ENCODE results near the gene MEIS3. TPM values are rescaled to one million over a fixed set of nuclear protein-coding genes. Genes with fewer than 3 reads are reported as not detected.
"Not testable (repeated sequence)": the region's sequence is repeated elsewhere in the genome, so short reads cannot be mapped to it uniquely, and the experiment has no call there.

MEIS3 gene
- total RNA-seq, 2 donors from 2014 or later, result 0.34 TPM; not detected in 1

DNA sequence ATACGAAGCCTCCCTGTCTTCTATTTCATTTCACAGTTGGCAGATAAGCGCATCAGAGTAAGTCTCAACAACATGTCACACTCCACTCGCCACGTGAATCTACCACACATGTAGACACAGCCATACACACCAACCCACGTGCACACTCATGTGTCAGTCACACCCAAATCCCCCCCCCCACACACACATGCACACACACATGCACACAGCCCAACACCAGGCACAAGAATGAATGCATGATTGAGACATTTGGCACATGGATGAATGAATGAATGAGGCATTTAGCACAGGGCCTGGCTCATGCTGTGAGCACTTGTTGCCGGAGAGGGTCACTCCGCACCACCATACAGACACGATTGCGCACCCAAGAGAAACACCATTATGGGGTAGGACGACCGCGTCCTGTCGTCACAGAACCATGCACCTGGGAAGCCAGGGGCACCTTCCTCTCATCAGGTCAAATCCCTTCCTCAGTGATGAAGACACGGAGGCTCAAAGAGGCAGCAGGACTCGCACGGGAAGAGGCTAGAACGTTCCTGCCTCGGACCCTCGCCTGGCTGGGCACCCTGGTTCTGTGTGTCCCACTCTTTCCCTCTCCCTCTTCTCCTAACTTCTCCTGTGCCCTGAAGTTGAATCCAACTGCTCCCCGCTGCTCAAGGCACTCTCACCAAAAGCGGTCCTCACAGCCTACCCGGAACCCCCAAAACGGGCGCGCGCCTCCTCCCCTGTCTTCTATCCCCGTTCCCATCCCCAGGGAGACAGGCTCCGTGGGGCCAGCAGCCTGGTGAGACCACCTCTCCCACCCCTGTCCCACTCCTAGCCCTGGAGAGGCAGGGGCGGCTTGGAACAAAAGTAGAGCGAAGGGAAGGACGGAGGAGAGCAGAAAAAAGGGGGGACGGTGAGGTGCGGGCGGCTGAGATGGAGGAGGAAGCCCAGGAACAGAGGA is 1.3 kb downstream of the MEIS3 start:
- no peaks in the 10 kb centered on the region for H3K9me3 ChIP-seq (ENCODE audit: control insufficient read depth, low read length, poor library complexity, severe bottlenecking)
- ATAC-seq, result peak; percentile 34
- no peak for DNase-seq
- peaks cover 76% of the 10 kb centered on the region for H3K27me3 Mint-ChIP-seq
- peaks cover 19% of the 10 kb centered on the region for H3K36me3 Mint-ChIP-seq (ENCODE audit: low read depth)
- peaks cover 44% of the 10 kb centered on the region for H3K4me1 Mint-ChIP-seq
- H3K4me3 Mint-ChIP-seq, result peak overlapping the region; percentile 83
- peak overlapping the region; percentile 39 for H3K27ac Mint-ChIP-seq

DNA sequence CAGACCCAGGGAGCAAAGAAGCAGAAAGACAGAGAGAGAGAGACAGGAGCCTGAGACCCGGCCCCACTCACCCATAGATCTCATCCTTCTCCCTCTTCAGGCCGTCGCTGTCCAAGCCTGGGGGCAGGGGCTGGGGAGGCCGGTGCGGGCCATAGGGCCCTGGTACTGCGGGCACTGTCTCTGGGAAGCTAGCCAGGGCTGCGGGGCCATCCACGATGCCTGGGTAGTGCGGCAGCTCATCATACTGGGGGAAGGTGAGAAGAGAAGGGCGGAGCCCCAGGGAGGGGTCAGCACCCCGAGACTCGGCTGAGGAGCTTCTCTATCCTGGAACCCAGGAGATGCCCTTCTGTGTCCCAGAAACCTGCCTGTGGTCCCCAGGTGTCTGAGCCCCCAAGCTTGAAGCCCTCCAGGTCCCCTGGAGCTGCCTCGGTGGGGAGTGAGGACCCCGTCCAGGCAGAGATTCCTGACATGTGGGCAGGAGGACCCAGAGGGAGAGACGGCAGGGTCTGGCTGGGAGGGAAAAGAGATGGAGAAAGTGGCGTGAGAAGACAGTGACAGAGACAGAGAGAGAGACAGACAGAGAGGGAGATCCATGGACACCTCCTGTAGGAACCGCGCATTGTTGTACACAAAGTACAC is 2.1 kb downstream of the MEIS3 start:
- Mint-ChIP-seq H3K36me3 (ENCODE audit: low read depth) (peaks cover 11% of the 10 kb centered on the region), H3K27me3 (peaks cover 68% of the 10 kb centered on the region), H3K4me1 (peaks cover 36% of the 10 kb centered on the region), H3K27ac (peak overlapping the region; percentile 39), H3K4me3 (peak overlapping the region; percentile 83)
- DNase-seq, result no peak
- ATAC-seq, result no peak
- H3K9me3 ChIP-seq (ENCODE audit: control insufficient read depth, low read length, poor library complexity, severe bottlenecking), result no peaks in the 10 kb centered on the region

DNA sequence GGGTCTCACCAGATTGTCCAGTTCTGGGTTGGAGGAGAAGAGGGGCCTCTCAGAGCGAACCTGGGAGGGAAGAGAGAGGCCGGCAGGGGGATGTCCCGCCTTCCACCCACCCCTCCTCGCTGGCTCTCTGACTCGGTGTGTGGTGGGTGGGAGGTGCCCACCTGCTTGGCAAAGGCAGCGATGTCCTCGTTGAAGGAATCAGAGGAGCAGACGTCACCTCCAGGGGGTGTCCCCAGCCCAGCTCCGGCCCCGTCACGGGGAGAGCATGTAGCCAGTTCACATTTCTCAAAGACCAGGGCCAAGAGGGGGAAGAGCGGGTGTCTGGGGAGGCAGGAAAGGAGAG is 2.7 kb downstream of the MEIS3 start:
- Mint-ChIP-seq H3K4me1 (peaks cover 33% of the 10 kb centered on the region), H3K27me3 (peaks cover 62% of the 10 kb centered on the region), H3K4me3 (peak overlapping the region; percentile 56), H3K27ac (no peak overlapping the region), H3K36me3 (ENCODE audit: low read depth) (peaks cover 8% of the 10 kb centered on the region)
- no peak for DNase-seq
- no peak for ATAC-seq
- no peaks in the 10 kb centered on the region for H3K9me3 ChIP-seq (ENCODE audit: control insufficient read depth, low read length, poor library complexity, severe bottlenecking)

DNA sequence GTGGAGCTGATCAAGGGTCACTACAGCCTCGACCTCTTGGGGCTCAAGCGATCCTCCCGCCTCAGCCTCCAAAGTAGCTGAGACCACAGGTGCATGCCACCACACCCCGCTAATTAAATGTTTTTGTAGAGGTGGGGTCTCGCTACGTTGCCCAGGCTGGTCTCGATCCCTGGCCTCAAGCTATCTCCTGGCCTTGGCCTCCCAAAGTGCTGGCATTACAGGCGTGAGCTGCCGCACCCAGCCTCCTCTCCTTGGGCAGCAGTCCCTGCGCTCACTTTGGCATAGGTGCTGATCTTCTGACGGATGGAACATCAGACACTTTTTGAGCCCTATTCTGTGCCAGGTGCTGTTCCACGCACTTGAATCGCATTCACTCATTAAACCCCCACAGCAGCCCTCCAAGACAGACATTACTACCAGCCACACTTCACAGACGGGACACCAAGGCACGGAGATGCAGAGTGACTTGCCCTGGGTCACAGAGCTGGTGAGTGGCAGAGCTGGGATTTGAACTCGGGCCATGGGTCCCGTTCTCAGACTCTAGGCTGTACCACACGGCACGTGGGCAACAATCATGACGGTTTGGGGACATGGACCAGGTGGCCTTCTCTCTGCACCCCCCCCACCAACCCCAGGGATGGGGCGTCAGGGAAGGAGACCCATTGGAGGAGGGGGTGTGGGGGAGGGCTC is 3.2 kb downstream of the MEIS3 start:
- peaks cover 57% of the 10 kb centered on the region for H3K27me3 Mint-ChIP-seq
- H3K4me1 Mint-ChIP-seq, result peaks cover 30% of the 10 kb centered on the region
- no peaks in the 10 kb centered on the region for H3K9me3 ChIP-seq (ENCODE audit: control insufficient read depth, low read length, poor library complexity, severe bottlenecking)
- H3K4me3 Mint-ChIP-seq, result no peak overlapping the region
- peaks cover 5% of the 10 kb centered on the region for H3K36me3 Mint-ChIP-seq (ENCODE audit: low read depth)
- H3K27ac Mint-ChIP-seq, result no peak overlapping the region
- DNase-seq (no peak), ATAC-seq (no peak)

DNA sequence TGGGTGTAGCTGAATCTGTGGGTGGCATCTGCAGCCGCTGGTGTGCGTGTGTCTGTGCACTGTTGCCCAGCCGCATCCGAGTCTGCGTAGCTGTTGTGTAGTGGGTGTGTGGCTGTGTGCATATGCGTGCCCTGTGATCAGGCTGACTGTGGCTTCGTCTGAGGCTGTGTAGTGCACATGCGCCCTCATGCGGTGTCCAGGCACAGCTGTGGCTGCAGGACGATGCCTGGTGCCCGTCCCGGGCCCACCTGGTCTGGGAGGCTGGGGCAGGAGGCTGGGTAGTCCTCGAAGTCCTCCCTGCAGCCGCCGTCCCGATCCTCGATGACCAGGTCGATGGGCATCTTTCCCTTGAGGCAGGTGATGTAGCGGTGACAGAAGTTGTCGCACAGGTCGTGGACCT is 4.9 kb downstream of the MEIS3 start:
- H3K9me3 ChIP-seq (ENCODE audit: control insufficient read depth, low read length, poor library complexity, severe bottlenecking), result no peaks in the 10 kb centered on the region
- peaks cover 49% of the 10 kb centered on the region for H3K27me3 Mint-ChIP-seq

DNA sequence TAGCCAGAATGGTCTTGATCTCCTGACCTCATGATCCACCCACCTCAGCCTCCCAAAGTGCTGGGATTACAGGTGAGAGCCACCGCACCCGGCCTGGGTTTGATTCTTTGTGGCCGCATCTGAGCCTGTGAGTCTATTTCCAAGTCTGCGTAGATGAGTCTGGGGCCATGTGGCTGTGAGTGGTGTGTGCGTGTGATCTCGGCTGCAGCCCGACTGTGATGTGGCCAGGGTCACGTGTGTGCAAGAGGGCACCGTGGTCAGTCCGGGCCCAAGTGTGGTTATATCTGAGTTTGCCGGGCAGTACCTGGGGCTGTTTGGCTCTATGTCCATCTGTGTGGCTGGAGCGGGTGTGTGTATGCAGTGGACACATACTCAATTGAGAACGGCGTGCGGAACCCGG is 5.4 kb downstream of the MEIS3 start:
- Mint-ChIP-seq H3K4me3 (no peak overlapping the region), H3K36me3 (ENCODE audit: low read depth) (peaks cover 7% of the 10 kb centered on the region), H3K4me1 (peaks cover 22% of the 10 kb centered on the region), H3K27ac (no peak overlapping the region), H3K27me3 (peaks cover 54% of the 10 kb centered on the region)
- no peak for DNase-seq
- no peak for ATAC-seq
- H3K9me3 ChIP-seq (ENCODE audit: control insufficient read depth, low read length, poor library complexity, severe bottlenecking), result no peaks in the 10 kb centered on the region

More for the DNA sequence above, 4.9 kb downstream of the MEIS3 start:
- H3K4me3 Mint-ChIP-seq, result no peak overlapping the region
- H3K27ac Mint-ChIP-seq, result no peak overlapping the region
- peaks cover 22% of the 10 kb centered on the region for H3K4me1 Mint-ChIP-seq
- peaks cover 5% of the 10 kb centered on the region for H3K36me3 Mint-ChIP-seq (ENCODE audit: low read depth)
- ATAC-seq (no peak), DNase-seq (no peak)

DNA sequence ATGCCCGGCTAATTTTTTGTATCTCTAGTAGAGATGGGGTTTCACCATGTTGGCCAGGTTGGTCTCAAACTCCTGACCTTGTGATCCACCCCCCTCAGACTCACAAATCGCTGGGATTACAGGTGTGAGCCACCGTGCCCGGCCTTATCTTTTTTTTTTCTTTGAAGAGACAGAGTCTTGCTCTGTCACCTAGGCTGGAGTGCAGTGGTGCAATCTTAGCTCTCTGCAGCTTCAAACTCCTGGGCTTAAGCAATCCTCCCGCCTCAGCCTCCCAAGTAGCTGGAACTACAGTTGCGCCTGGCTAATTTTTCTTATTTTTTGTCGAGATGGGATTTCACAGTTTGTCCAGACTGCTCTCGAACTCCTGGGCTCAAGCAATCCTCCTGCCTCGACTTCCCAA is 7.6 kb downstream of the MEIS3 start:
- peaks cover 49% of the 10 kb centered on the region for H3K27me3 Mint-ChIP-seq
- H3K4me3 Mint-ChIP-seq; DNase-seq; H3K4me1 Mint-ChIP-seq; H3K36me3 Mint-ChIP-seq (ENCODE audit: low read depth); H3K9me3 ChIP-seq (ENCODE audit: control insufficient read depth, low read length, poor library complexity, severe bottlenecking); ATAC-seq; H3K27ac Mint-ChIP-seq: not testable (repeated sequence)

DNA sequence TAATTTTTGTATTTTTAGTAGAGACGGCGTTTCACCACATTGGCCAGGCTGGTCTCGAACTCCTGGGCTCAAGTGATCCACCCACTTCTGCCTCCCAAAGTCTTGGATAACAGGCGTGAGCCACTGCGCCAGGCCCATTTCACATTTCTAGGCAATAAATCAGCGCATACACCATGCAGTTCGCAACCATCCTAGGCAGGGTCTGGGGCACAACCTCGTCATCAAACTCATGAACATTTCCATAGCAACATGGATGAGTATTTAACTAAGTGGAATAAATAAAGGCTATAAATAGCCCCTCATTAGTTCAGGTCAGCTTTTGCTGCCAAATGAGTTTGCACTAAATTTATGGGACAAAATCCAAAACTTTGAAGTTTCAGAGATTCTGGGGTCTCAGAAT is 8.2 kb downstream of the MEIS3 start:
- Mint-ChIP-seq H3K4me3 (no peak overlapping the region), H3K4me1 (peaks cover 3% of the 10 kb centered on the region), H3K27me3 (peaks cover 49% of the 10 kb centered on the region), H3K36me3 (ENCODE audit: low read depth) (peaks cover 5% of the 10 kb centered on the region), H3K27ac (no peak overlapping the region)
- ATAC-seq, result no peak
- H3K9me3 ChIP-seq (ENCODE audit: control insufficient read depth, low read length, poor library complexity, severe bottlenecking), result no peaks in the 10 kb centered on the region
- no peak for DNase-seq

DNA sequence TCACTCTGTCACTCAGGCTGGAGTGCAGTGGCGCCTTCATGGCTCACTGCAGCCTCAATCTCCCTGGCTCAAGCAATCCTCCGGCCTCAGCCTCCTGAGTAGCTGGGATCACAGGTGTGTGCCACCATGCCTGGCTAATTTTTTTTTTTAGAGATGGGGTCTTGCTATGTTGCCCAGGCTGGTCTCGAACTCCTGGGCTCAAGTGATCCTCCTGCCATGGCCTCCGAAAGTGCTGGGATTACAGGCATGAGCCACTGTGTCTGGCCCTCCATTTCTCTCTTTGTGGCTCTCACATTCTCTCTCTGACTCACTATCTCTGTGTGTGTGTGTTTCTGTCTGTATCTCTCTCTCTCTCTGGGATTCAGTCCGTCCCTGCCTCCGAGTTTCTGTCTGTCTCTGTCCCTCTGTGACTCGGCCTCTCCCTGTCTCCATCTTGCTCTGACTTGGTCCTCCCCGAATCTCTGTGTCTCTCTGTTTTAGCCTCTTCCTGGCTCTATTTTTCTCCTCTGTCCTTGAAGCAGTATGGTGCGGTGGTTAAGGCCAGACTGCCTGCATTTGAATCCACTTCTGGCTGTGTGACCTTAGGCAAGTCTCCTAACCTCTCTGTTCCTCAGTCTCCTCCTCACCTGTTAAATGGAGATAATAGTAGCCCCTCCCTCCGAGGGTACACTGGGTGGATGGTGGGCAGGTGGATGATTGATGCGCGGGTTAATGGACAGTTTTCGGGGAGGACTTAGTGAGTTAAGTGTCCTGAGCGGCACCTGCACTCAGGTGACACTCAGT is 11.0 kb downstream of the MEIS3 start:
- no peaks in the 10 kb centered on the region for H3K9me3 ChIP-seq (ENCODE audit: control insufficient read depth, low read length, poor library complexity, severe bottlenecking)
- DNase-seq (no peak), ATAC-seq (no peak)
- Mint-ChIP-seq H3K36me3 (ENCODE audit: low read depth) (peaks cover 14% of the 10 kb centered on the region), H3K4me3 (no peak overlapping the region), H3K27me3 (peaks cover 58% of the 10 kb centered on the region), H3K27ac (no peak overlapping the region), H3K4me1 (peaks cover 5% of the 10 kb centered on the region)

DNA sequence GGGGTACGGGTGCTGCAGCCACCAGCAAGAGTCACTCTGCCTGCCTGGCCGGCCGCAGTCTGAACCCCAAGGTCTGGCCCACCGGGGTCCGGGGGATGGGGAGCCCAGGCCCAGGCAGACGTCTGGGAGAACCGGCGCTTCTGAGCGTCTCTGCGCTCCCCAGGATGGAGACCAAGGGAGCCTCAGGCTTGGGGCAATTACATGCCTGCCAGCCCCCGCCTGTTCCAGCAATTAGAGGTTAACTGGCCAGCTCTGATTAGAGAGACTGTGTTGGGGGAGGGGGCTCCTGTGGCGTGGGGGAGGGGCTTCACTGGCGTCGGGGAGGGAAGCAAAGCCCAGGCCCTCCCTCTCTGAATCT is 11.9 kb downstream of the MEIS3 start:
- Mint-ChIP-seq H3K27me3 (peaks cover 63% of the 10 kb centered on the region), H3K4me1 (peaks cover 5% of the 10 kb centered on the region), H3K27ac (no peak overlapping the region), H3K4me3 (no peak overlapping the region), H3K36me3 (ENCODE audit: low read depth) (peaks cover 14% of the 10 kb centered on the region)
- H3K9me3 ChIP-seq (ENCODE audit: control insufficient read depth, low read length, poor library complexity, severe bottlenecking), result no peaks in the 10 kb centered on the region
- no peak for DNase-seq
- ATAC-seq, result no peak

DNA sequence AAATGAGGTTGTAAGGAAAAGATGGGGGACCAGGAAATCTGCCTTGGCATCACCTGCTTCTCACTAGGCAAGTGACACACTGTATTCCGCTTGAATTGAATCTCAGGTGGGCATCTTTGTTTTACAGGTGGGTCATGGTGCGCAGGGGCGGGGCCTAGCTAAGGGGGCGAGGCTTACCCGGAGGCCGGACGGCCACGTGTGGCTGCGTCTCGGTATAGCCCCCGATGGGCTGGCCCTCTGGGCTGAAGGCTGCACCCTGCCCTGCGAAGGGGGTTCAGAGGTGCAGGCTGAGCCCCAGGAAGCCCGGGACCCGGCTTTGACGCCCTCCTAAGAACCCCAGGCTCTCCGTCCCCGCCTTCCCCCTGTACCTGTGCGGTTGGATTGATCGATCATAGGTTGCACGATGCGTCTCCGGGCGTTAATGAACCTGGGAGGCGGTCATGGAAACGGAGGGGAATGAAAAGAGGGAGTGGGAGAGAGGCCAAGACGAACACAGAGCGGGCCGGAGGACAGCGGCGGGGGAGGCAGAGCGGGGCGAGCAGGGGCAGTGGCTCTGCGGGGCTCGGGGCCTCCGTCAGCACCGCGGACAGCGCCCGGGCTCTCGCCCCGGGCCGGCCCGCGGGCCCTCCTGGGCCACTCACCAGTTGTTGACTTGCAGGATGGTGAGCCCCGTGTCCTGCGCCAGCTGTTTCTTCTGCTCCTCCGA is 12.5 kb downstream of the MEIS3 start:
- H3K4me3 Mint-ChIP-seq, result no peak overlapping the region
- H3K27ac Mint-ChIP-seq, result no peak overlapping the region
- DNase-seq (no peak), ATAC-seq (no peak)
- H3K9me3 ChIP-seq (ENCODE audit: control insufficient read depth, low read length, poor library complexity, severe bottlenecking), result no peaks in the 10 kb centered on the region
- H3K27me3 Mint-ChIP-seq, result peaks cover 63% of the 10 kb centered on the region
- peaks cover 14% of the 10 kb centered on the region for H3K36me3 Mint-ChIP-seq (ENCODE audit: low read depth)
- H3K4me1 Mint-ChIP-seq, result peaks cover 5% of the 10 kb centered on the region

DNA sequence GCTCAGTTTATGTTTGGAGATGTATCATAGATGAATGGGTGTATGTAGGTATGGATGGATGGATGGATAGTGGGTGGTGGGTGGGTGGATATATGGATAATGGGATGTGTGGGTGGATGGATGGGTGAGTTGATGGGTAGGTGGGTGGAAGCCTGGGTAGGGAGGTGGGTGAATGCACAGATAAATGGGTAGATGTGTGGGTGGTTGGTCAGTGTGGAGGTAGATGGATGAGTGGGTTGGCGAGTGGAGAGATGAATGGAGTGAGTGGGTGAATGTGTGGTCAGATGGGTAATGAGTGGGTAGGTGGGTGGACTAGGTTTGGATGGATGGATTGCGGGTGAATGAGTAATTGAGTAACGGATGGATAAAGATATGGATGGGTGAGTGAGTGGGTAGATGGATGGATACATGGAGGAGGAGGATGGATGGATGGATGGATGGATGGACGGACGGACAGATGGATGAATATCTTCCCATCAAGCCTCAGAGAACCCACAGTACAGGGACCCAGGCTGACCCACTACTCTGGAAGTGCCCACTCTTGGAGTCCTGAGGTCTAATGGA is 13.4 kb downstream of the MEIS3 start:
- H3K27me3 Mint-ChIP-seq, result peaks cover 70% of the 10 kb centered on the region
- H3K27ac Mint-ChIP-seq, result no peak overlapping the region
- H3K36me3 Mint-ChIP-seq (ENCODE audit: low read depth), result peaks cover 14% of the 10 kb centered on the region
- H3K4me3 Mint-ChIP-seq, result no peak overlapping the region
- no peak for ATAC-seq
- peaks cover 5% of the 10 kb centered on the region for H3K4me1 Mint-ChIP-seq
- no peak for DNase-seq
- no peaks in the 10 kb centered on the region for H3K9me3 ChIP-seq (ENCODE audit: control insufficient read depth, low read length, poor library complexity, severe bottlenecking)

Data from T-helper 17 cell (primary cell).